Measurements from ENCODE around the gene RBBP8NL.
"Not testable (repeated sequence)": the region's sequence is repeated elsewhere in the genome, so short reads cannot be mapped to it uniquely, and the experiment has no call there.

Gene RBBP8NL

DNA sequence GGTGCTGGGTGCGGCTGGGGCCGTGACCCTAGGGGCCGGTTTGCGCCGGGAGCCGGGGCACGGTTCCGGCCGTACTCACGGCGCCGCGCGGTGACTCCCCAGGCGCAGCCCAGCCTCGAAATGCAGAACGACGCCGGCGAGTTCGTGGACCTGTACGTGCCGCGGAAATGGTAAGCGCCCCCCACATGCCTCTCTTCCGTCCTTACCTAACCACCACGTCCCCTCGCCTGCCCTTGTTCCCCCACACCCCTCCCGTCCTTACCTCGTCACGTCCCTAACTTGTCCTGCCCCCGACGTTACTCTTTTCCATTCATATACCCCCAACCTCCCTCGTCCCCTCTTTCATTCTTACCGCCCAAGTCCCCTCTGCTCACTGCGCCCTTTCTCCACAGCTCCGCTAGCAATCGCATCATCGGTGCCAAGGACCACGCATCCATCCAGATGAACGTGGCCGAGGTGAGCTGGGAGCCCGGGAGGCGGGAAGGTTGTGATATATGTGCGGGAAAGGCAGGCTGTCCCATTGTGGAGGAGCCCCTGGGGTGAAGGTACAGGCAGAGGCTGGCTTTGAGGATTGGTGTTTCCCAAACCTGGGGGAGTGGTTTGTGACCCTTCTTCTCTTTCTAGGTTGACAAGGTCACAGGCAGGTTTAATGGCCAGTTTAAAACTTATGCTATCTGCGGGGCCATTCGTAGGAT is 40.0 kb downstream of the RBBP8NL start:
- DNase-seq: no peak
- TF ChIP-seq GATA1 (IDR thresholded peaks at IDR 0.05; ENCODE audit: low read depth, low read length) (no peak), POLR2A (IDR thresholded peaks at IDR 0.05; ENCODE audit: low read length) (no peak)

DNA sequence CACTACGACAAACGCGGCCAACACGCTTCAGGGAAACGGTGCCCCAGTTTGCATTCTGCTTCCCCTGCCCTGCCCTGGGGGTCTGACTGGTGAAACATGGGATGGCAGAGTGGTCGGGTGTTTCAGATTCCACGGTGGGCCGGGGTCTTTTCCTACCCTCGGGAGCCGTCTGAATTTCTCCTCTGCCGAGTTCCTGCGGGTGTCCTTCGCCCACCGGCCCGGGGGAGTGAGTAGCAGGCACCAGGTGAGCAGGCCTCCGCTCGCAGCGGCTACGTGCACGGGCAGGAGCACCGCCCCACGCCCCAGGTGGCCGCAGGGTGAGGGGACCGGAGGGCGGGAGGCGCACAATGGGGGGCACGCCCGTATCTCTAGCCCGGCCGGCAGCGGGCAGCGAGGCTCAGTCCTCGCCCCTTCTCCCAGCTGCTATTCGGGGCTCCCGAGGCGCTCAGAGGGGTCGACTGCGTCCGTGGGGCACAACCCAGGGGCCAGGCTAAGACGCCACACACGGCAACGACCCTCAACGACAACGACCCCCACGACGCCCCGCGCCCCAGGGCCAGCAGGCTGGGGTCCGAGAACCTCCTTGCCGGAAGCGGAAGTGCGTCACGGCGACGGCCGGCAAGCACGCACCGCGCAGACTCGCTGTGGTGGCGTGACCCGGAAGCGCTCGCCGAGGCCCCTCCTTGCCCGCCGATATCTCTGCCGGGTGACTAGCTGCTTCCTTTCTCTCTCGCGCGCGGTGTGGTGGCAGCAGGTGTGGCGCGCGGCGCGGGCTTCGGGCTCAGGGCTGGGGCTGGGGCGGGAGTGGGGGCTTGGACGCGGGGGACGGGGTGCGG is 40.7 kb downstream of the RBBP8NL start, which contains the start of gene RPS21:
RPS21 (plus strand) TSS at position 721 of the 836 bp plus-strand sequence. CDS start 236 bp downstream, outside the sequence.
- peak; percentile 93 for TF ChIP-seq POLR2A (IDR thresholded peaks at IDR 0.05; ENCODE audit: low read length)
- TF ChIP-seq GATA1 (IDR thresholded peaks at IDR 0.05; ENCODE audit: low read depth, low read length): no peak
- DNase-seq: peak; percentile 96 to 97

DNA sequence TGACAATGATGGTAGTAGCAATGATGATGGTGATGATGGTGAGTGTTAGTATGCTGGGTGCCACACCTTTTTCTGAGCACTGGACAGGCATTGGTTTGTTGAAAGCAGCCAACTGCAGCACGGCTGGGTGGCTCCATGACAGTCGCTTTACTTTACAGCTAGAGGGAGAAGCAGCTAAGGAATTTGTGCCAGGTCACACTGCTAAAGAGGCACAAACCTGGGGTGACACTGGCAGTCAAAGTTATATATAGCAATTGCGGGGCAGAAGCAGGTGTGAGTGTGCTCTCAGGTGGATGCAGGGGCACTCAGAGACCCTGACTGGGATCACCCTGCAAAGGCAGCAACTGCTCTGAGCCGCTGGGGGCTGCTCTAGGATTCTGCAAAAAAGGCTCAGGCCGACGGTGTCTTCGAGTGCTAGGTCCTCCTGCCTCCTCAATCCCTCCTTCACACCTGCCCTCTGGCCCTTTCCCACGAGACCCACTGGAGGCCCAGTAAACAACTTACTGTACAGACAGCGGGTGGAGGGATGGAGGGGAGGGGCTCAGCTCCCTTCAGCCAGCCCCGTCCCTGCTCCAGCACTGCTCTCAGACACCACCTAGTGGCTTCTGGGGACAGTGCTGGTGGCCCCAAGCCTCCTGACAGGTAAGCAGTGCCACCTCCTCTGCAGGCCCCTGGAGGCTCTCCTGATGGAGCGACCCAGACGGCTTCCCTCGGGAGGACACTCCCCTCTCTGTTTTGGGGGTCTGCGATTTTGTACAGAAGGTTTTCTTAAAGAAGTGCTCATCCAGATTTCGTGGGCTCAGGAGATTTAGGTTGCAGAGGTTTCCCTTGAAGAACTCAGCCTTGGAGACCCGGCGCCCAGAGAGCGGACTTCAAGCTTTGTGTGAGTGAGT is 44.8 kb downstream of the RBBP8NL start:
- DNase-seq: peak; percentile 74 to 82
- no peak for TF ChIP-seq GATA1 (IDR thresholded peaks at IDR 0.05; ENCODE audit: low read depth, low read length)
- no peak for TF ChIP-seq POLR2A (IDR thresholded peaks at IDR 0.05; ENCODE audit: low read length)

DNA sequence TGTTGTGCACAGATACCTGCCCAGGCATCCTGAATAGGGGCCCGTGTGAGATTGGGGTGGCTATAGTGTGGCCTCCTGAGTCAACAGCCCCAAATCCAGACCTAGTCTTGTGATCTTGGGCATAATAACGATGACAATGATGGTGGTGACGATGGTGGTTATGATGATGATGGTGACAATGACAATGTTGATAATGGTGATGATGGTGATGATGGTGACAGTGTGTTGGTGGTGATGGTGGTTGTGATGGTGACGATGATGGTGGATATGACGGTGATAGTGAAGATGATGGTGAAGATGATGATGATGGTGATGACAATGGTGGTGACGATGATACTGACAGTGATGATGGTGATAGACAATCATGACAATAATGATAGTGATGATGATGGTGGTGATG is 45.5 kb downstream of the RBBP8NL start:
- TF ChIP-seq POLR2A (IDR thresholded peaks at IDR 0.05; ENCODE audit: low read length) (no peak), GATA1 (IDR thresholded peaks at IDR 0.05; ENCODE audit: low read depth, low read length) (no peak)
- no peak for DNase-seq

DNA sequence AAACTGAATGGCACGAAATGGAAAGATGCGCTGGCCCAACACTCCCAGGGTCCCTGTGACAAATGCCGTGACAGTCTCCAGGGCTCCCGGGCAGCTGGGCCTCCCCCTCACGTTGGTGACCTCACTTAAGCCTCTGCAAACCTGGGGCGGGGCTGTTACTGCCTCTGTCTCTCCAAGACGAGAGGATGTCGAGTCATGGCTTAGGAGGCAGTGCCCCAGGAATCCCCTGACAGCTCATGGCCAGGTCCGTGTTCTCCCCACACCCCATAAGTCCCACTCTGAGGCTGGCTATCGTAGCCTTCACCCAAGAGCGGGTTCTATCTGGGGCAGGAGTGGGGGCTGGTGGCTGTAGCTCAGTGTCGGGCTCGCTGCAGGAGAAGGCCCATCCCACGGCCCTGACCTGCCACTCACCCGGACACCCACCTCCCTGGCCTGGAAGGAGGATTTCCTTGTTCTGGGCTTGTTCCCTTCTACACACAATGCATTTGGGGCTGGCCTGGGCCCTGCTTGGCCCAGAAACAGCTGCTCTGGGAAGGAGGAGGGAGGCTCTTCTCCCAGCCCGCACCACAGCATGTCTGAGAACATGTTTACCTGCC is 46.0 kb downstream of the RBBP8NL start:
- DNase-seq: peak; percentile 67 to 82
- TF ChIP-seq GATA1 (IDR thresholded peaks at IDR 0.05; ENCODE audit: low read depth, low read length) (no peak), POLR2A (IDR thresholded peaks at IDR 0.05; ENCODE audit: low read length) (no peak)

DNA sequence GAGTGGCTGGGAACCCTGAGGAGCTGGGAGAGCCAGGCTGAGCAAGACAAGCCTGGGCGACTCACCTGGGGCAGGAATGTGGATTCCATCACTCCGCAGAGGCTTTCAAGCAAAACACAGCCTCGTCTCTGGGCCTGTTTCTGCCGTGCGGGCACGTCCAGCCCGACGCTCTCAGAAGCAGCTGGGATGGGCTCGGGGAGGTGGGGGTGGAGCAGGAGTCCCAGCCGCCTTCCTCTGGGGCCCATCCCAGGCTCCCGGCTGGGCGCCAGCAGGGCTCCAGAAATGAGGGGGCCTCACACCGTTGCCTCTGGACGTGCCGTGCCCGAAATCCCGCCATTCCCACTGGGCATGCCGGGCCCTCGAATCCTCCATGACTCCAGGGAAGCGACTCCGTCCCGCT is 49.1 kb downstream of the RBBP8NL start:
- DNase-seq: no peak
- TF ChIP-seq POLR2A (IDR thresholded peaks at IDR 0.05; ENCODE audit: low read length) (no peak), GATA1 (IDR thresholded peaks at IDR 0.05; ENCODE audit: low read depth, low read length) (no peak)

DNA sequence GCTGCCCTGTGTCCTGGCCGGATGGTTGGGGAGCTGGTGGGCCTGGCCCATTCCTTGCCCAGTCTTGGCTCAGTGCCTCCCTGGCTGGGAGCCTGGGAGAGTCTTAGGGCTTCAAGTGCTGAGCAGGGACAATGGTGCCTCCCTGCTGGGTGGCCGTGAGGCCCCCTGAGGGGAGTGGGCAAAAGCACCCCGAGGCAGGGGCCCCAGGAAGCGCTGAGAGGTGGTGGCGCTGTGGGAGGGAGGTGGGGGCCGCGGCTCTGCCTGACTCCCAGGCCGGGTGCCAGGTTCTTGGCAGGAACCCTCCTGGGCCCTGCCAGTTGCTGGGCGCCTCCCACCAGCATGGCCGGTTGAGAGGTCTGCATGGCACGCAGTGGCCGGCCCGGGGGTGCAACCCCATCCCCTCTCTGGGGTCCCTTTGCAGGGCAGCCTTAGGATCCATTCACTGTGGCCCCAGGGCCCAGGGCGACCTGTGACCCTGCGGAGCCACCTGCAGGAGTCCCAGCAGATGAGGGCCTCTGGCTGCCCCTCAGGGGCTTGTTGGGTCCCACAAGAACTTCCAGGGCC is 49.6 kb downstream of the RBBP8NL start:
- TF ChIP-seq POLR2A (IDR thresholded peaks at IDR 0.05; ENCODE audit: low read length) (no peak), GATA1 (IDR thresholded peaks at IDR 0.05; ENCODE audit: low read depth, low read length) (no peak)
- DNase-seq: no peak

DNA sequence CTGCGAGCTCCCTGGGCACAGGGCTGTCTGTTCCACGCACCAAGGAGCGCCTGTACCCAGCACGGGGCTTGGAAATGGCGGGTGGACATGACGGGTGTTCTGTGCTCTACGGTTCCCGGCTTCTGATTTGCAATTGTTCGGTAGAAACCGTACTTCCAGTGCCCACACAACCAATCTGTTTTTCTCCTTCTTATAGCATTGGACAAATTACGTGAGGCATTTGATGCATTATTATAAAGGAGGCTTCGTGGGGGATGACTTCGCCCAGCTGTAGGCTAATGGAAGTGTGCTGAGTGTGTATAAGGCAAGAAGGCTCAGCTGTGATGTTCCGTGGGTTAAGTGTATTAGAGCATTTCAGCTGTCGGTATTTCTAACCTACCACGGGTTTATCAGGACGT is 50.3 kb downstream of the RBBP8NL start:
- DNase-seq: no peak
- TF ChIP-seq POLR2A (IDR thresholded peaks at IDR 0.05; ENCODE audit: low read length) (no peak), GATA1 (IDR thresholded peaks at IDR 0.05; ENCODE audit: low read depth, low read length) (no peak)

DNA sequence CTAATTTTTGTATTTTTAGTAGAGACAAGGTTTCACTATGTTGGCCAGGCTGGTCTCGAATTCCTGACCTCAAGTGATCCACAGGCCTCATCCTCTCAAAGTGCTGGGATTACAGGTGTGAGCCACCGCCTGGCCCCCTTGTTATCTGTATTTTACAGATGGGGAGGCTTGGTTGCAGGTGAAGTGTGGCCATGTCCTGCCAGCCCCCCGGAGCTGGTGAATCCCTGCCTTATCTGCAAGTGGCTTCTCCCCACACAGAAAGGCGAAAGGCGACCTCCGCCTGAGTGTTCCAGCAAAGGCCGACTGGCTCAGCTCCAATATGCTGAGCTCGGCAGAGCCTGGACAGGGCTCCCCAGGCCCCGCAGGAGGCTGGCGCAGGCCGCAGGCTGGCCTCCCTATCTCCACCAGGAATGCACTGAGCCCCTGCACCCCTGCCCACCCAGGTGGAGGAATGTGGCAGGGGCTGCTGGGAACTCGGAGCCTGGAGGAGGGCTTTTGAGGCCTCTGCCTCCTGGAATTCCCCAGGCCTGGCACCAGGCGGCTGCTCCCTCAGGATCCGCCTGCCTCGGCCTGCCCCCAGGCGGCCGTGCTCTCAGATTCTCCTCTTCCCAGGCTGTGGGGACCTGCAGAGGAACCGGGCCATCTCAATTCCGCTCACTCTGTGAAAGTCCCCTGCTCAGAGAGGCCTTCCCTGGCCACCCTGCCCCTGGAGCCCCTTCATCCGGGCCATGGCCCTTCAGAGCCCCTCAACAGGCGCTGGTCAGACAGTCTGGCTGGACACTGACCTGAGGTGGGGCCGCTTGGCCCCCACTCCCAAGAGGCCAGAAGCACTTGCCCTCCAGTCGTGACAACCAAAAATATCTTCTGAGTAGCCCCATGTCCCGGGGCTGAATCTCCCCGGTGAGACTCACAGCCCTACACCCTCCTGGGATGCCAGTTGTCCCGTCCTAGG is 51.0 kb downstream of the RBBP8NL start:
- no peak for TF ChIP-seq GATA1 (IDR thresholded peaks at IDR 0.05; ENCODE audit: low read depth, low read length)
- TF ChIP-seq POLR2A (IDR thresholded peaks at IDR 0.05; ENCODE audit: low read length): no peak
- no peak for DNase-seq

DNA sequence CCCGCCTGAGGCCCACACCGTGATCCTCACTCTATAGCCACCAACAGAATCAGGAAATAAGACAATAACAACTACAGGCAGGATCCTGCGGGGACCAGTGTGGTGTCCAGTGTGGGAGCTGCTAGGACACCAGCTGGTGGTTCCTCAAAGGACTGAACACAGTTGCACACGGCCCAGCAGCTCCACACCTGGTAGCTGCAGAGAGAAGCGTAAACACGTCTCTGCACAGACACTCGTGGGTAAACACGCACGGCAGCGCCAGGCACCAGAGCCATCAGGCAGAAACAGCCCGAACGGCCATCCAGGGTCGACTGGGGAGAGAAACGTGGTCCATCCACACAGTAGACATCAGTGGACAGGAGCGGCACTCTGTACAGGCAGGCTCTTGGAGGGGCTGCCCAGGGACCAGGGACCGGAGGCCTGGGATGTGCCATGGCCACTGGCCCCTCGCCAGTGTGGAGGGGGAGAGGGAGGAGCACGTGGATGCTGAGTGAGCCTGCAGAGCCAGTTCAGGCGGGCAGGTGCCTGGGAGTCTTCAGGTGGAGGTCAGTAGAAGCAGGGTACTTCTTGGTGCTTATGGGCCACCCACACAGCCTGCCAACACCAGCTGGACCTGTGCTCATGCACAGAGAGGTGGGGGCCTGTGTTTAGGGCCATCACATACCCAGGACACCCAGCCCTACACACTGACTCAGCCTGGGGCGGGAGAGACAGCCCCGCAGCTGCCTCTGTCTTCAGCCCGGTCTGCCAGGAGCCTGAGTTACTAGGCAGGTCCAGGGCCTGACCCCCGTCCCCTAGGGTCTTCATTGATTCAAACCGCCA is 52.8 kb downstream of the RBBP8NL start:
- DNase-seq: no peak
- no peak for TF ChIP-seq POLR2A (IDR thresholded peaks at IDR 0.05; ENCODE audit: low read length)

DNA sequence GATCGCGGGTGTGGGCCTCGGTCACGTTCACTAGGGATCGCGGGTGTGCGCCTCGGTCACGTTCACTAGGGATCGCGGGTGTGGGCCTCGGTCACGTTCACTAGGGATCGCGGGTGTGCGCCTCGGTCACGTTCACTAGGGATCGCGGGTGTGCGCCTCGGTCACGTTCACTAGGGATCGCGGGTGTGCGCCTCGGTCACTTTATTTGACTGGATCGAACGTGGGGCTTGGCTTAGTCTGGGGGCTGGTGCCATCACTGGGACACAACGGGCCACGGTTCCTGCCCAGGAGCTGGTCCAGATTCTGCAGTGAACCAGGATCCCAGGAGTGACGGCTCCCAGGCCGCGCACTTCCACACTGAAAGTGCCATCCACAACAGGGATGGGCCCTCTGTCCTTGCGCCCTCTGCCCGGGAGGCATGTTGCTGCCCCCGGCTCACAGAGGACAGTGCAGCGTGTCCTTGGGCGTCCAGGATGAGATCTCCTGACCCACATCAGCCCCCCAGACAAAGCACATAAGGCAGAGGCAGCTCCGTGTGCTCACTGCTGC is 53.6 kb downstream of the RBBP8NL start:
- DNase-seq: not testable (repeated sequence)
